ENCODE data around the gene IL19.
A peak's percentile ranks its signal among the peaks of the same experiment; 100 is the strongest.

Gene IL19

DNA sequence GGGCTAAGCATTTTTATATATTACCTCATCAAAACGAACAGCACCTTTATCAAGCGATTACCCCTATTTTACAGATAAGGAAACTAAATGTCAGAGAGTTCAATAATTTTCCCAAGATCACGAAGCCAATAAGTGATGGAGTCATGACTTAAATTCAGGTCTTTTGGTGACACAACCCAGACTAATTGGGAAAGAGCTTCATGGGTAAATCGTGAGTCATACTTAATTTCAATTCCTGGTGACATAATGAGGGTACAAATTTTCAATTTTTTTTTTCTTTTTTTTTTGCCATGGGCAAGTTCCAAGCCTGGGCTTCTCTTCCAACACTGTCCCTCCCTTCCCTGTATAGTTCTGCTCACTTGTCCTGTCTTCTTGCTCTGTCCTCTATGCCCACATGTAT, 31.8 kb downstream of the IL19 start:
- no peak for DNase-seq

DNA sequence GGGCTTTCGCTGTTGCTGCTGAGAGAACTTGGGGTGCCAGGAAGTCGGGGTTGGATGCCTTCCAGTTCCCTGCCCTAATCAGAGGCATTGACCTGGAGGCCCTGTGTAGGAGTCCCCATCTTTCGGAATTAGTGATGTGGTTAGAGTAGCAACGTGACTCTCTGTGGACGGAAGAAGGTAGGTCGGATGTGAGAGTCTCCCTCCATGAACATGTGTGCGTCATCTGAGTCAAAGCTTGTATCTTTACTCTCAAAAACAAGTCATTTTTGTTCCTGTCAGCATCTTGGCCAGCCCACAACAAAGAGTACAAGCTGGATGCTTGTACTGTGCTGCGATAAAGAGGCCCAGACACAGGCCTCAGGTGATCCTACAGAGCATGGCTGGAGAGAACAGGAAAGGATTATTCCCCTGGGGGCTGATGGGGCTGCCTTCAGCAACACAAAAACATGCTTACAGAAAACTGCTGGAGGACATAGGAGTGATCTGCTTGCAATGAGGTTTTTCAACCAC, 32.7 kb downstream of the IL19 start:
- peak; percentile 73 for DNase-seq

DNA sequence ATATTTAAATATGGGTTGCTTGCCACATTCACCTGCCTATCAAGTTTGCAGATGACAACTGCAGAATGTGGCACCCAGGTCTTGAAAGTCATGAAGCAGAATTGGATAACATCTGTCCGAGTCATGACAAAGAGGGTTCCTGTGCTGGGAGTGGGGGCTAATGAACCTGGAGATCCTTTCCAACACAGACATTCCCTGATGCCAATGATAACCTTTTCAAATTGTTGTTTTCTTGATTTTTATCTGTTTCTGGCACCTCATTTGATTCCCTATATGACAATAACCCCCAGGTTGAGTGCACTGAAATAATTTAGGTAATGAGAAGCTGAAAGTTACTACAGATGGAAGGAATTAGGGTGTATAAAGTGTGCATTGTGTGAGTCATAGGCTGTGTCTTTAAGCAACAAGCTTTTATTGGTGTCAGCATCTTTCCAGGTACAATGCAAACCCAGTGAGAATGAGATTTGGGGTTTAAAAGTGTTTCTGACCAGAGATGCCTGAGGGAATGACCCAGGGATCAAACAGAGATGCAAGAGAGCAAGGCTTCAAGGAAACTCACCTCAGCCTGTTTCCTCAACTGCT, 33.7 kb downstream of the IL19 start:
- DNase-seq, result no peak

DNA sequence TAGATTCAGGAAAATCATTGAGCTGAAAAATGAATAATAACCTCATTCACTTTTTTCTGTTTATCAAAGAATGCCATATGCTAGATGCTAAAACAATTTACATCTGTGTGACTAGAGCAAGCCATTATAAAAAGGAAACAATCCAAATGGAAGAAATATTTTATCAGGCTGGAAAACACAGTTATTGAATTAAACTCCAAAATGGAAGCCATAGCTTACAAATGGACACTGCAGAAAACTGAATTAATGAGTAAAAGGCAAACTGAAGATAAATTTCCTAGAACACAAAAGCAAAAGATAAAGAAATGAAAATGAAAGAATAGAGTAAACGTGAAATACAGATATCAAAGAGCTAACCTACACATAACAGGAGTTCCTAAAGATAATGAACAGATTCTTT, 34.8 kb downstream of the IL19 start:
- DNase-seq, result no peak

DNA sequence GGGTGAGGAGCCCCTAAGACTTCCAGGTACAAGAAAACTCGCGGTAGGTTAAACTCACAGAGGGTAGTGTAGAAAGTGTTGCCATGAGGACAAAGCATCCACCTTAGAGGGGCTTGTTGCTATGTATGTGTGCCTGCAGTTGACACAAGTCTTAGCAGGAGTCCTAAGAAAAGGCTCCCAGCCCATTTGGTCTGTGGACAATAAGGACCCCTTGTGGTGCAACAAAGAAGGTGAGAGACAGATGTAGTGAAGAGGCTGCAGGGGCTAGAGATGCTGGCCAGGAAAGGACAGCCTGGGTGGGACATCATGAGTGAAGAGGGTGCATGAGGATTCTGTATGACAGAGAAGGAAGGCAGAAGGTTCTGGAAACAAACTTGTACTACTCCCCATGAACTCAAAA, 38.0 kb downstream of the IL19 start:
- peak; percentile 53 for DNase-seq

DNA sequence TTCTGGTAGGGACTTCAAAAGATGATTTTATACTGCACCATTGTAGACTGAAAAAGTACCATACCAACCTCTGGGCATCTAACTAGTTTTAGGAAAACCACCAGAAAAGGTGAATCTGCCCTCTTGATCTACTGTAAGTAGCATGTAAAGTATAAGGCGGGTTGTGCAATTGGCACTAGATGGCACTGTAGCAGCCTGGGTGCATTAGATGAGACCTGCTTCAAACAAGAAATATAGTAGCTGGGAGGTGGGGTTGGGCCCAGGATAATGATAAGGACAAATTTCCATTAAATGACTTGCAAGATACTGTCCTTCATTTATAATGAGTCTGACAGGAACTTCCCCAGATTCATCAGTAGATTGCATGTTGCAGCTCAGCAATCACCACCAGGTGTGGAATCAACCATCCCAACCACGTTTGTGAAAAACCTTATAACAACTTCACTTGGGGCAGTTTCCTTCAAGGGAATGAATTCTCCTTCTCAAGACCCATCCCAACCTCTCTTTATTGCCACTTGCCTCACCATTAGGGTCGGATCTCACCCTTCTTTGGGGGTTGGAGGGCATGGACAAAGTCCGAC, 39.0 kb downstream of the IL19 start:
- peak; percentile 21 for DNase-seq

DNA sequence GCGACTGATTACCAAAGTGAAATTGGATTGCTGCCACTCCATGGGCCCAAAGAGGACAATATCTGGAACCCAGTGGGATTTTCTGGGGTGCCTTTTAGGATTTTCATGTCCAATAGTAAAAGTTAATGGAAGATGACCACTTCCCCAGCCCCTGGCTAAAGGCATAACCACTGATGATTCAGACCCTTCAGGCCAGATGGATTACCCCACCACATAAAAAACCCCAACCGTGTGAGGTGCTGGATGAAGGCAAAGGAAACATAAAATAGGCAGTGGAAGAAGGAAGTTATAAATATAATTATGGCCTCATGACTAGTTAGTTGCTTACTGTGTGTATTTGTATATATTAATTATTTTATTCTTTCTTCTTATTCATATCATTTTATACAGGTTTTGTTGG, 41.9 kb downstream of the IL19 start:
- DNase-seq, result no peak

DNA sequence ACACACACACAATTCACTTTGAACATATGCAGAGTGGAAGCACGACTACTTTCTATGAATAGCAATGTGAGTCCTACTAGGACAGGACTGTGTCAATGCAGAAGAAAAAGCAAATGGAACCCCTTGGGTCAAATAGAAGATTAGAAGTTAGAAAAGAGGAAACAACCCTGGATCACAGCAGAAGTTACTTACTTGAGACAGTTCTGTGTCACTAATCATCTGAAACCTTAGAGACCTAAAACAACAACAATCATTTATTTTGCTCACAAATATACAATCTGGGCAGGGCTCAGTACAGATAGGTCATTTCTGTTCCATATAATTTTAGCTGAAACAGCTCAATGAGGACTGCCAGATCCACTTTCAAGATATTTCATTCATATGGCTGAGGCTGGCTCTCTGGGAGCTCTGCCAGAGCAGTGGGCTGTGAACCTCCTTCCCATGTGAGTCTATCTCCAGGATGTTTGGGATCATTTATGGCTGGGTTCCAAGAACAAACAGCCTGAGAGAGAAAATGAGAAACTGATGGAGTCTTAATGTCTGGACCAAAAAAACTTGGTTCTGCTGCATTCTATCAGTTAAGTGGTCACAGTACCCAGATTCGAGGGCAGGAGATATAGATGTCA, 44.3 kb downstream of the IL19 start:
- DNase-seq, result no peak

DNA sequence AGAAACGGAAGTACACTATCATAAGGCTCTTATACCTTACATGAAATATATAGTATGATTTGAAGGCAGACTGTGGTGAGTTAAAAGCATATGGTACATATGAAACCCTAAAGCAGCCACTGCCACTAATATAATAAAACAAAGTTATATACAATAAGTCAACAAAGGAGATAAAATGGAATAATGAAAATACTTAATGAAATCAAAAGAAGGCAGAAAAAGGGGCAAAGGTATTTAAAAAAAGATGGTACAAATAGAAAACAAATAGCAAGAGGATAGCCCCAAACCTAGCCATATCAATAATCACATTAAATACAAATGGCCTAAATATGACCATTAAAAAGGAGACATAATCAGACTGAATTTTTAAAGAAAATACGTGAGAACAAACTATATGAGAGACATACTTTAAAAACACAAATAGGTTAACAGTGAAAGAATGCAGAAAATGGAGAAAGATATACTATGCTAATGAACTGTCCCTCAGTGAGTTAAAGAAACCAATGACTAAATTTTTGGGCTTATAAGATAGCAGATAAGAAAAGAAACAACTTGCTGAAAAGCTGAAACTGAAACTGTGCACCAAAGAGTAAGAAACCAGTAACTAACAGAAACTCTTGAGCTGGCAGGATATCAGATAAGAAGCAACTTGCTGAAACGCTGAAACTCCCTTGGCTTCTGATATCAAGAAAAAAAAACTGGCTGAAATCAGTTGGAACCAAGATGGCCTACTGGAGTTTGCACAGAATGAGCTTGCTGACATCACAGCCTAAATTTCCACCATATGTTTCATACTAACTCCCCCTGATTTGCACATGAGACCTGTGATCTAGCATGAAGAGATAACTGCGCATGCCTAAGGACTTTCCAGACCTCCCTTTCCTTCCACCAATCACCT, 46.1 kb downstream of the IL19 start:
- no peak for DNase-seq

DNA sequence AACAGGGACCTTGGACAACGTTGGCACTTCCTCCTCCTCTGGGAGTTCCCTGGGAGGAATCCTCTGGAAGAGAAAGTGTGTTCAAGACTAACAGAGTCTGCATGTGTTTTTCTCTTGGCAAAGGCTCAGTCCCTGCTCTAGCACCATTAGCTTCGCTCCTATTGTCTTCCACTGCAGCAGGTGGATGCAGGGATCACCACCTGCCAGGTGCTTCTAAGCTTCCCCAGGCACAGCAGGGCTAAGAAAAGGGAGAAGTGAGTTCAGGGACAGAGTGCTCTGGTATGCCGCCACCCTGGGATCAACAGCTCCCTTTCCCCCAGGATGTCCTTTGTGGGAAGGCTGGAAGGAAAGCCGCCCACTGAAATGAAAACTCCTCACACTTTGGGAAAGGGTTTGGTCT, 50.9 kb downstream of the IL19 start:
- DNase-seq, result no peak

DNA sequence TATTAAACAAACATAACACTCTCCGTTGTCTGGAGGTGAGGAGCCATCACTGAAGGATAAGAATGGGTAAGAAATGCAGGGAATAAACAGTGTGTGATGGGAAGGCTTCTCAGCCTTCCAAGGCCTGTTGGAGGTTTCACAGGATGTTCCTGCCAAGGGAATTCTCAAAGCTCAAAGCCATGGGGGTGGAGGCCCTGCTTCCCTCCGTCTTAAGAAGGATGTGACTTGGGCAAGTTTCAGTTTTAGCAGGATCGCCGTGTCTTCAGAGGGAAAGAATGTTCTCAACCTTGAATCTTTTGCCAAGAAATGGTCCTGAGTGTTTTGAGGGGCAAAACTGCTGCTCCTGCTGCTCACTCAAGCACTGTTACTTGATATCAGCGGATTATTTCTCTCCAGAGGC, 53.2 kb downstream of the IL19 start:
- DNase-seq, result no peak

DNA sequence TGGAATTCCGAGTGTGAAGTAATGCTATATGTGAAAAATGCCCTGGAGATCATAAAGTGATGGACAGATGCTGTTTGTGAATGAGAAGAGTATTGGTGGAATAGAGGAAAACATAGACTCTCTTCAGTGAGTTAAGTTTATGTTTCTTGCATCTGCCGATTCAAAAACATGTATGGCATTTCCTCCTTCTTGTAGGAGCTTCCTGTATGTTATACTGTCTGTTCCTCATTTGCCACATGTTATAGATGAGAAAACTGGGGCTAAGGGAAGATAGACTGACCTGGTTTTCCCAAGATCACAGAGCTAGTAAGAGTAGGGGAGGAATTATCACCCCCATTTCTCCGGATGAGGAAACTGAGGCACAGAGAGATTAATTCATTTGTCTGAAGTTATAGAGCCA, 53.8 kb downstream of the IL19 start:
- no peak for DNase-seq

DNA sequence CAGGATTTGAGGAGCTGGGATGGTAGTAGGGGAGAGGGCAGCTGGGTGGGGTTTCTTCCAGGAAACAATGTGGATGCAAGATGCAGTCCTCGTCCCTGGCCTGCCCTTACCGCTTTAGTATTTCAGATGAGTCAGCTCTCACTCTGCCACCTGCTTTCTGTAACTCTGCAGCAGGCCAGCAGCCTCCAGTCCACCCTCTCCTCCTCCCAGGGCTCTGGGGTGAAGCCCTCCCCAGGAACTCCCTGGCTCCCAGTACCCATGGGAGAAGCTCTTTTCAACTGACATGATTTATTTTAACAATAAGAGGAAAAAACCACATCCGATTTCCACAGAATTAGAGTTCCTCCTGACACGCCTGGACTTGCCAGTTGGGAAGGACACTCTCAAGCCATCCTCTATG, 55.8 kb downstream of the IL19 start:
- no peak for DNase-seq

DNA sequence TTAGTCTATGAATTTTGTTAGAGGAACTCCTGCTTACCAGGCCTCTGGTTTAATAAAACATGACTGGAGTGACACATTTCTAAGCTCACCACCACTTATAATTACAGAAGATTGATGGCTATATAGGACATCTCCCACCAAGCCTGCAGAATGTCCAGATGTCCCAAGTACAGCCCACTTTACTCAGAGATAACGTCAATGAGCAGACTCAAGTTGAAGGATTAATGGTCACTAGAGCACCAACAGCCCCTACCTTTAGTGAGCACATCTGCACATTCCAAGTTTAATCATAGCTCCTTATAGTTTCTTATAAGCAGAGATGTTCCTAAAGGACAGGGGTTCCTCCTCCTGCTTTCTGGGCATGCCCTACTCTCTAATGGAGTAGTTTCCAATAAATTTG, 57.5 kb downstream of the IL19 start:
- DNase-seq, result no peak

DNA sequence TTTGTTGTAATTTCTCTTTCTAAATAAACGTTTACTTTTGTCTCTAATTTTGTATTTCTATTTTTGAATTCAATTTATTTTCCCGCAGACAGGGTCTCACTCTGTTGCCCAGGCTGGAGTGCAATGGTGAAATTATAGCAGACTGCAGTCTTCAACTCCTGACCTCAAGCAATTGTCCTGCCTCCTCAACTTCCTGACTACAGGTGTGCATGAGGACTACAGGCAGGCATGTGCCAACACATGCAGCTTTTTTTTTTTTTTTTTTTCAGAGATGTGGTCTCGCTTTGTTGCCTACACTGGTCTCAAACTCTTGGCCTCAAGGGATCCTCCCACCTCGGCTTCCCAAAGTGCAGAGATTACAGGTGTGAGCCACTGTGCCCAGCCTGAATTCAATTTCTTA, 58.2 kb downstream of the IL19 start:
- DNase-seq, result no peak

DNA sequence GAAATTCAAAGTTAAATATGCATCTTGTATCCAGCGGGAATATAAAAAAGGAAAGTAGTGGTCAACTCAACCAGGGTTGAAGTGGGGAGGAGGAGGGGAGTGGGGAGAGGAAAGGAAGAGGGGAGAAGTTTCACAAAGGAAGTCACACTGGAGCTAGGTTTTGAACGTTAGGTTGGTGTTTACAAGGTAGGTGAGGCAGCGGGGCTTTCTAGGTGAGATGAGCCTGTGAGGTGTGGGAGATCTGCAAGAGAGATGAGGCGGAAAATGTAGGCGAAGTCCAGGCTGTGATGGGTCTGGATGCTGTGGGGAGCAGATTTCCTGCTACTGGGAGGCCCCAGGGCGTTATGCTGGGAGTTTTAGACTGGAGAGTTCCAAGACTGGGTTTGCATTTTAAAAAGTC, 58.7 kb downstream of the IL19 start:
- DNase-seq, result peak; percentile 24

DNA sequence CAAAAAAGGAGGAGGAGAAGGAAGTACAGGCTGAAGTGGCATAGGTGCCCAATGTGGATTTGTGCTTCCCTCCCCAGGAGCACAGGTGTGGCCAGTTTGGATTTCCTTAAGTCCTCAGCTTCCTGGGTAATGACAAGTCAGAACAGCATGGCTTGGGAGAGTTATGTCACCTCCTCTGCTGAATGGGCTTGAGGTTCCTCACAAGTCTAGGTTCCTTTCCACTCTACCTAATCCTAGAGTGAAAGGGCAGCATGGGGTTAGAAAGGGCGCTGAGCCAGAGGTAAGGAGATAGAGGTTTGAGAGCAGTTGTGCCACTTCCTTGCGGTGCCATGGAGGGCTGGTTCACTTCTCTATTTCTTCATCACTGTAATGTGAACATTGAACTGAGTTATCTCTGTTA, 59.3 kb downstream of the IL19 start:
- DNase-seq, result no peak

DNA sequence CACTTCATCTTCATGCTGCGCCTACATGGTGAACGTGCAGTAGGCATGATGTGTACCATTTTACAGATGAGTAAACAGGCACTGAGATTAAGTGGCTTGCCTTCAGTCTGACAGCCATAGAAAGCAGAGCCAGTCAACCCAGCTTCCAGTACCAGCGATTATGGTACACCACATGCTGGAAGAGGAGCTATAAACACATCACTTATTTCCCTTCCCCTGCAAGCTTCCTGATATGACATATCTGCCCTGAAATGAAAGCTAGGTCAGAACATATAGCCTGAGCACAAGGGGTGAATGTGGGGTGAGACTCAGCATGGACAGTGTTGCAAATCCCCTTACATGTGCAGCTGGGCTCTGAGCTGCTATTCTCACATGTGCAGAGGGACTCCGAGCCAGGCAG, 61.1 kb downstream of the IL19 start:
- no peak for DNase-seq

DNA sequence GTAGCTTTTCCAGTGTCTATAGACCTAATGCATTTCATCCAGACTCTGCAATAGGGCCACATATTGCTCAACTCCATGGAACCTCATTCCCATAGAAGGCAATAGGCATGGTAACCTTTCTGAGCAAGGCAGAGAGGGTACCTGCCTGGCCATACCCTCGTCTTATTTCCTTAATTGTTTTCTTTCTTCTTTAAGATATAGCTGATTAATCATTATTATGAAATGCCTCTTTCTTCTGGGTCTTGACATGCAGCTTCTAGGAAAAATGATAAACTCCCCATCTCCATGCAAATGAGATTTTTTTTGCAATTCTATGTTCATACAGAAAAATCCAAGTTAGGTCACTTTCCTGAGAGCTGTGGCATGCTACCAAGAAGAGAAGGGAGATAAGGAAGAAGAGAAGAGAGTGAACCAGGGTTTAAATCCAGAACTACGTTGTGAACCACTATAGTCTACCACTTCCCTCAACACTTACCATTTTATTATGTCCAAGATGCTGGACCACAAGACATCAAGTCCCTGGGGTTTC, 61.8 kb downstream of the IL19 start:
- no peak for DNase-seq

DNA sequence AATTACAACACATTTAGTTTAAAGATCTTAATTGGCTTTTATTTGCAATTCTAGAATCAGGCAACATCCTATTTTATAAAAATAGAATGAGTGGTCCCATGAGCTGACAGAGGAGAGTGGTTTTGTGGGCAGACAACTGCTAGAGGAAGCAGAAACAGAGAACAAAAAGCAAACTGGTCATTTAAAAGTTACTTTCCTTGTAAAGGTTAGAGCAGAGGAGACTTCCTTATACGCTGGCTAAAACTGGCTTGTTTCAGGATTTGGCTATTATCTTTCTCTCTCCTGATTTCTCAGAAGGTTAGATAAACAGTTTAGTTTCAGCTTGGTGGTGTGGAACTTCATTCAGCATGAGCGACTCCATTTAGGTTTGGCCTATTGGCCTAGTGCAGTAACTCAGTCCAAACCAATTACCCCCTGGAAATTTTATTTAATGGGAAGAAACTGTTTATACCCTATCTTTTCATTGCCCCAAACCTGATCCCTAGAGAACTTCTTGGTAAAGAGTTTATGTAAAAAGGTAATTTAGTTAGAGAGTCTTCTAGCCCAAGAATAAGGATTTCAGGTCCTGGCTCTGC, 62.6 kb downstream of the IL19 start:
- no peak for DNase-seq

DNA sequence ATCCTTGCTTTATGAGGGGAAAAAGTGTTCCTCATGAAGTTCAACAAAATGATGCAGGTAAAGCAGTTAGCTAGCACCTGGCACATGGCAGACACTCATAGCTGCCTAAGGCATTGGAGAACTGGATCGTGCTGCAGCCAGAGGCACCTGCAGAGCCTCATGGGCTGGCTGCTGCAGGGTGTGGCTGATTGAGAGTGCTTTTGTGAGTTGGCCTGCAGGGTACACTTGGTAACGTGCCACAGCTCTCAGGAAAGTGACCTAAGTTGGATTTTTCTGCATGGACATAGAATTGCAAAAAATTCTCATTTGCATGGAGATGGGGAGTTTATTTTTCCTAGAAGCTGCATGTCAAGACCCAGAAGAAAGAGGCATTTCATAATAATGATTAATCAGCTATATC, 63.2 kb downstream of the IL19 start:
- DNase-seq, result no peak

DNA sequence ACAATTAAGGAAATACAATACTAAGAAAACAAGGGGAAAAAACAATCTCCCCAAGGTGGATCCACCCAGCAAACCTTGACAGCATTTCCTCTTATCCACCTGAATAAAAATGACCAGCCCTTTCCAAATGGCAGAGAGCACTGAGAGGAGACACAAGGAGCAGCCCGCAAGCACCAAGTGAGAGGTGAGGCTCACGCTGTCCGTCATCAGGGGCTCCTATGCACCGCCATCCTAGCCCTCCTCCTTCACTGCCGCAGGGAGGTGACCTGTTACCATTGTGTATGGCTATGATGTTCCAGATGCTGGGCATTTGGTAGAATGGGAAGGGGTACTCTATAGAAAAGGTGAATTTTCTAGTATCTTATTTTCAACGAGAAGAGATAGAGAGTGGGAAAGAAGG, 63.6 kb downstream of the IL19 start:
- DNase-seq, result no peak

DNA sequence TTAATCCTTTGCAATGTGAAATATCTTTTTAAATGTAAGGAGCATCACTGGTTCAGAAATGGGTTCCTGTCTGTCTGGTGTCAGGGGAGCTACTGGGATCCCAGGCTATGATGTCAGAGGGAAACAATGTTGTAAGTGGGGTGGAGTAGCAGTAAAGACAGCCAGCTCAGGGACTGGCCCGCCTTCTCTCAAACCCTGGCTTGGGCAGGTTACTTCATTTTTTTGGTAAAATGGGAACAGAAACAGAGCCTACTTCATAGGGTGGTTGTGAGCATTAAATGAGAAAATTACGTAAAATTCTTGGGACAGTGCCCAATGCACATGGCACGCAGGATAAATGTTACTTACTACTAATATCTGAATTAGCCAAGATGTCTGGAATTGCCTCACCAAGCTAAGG, 64.1 kb downstream of the IL19 start:
- DNase-seq, result no peak

All from activated gamma-delta T cell treated with Interleukin-2 at 50 U/mL for 16 hours (primary cell).